CD4-positive, alpha-beta T cell (primary cell): Measurements from ENCODE around the gene RNF114. TPM values are rescaled to one million over a fixed set of nuclear protein-coding genes. Genes with fewer than 3 reads are reported as not detected.
A peak's percentile ranks its signal among the peaks of the same experiment; 100 is the strongest.

Source experiments
- ATAC-seq: fragments of 200-7000 bp; cut with Tn5 transposase; one replicate; pipeline ENCODE4 v1.10.0; 2022; ENCODE audit warnings: mild to moderate bottlenecking; ENCODE audit not compliant: poor library complexity
- CTCF ChIA-PET: fragments of 350-600 bp; sonication (Branson Sonifier 250); formaldehyde crosslinking; loops from one replicate; lab custom pipeline; 2021; ENCODE audit warnings: antibody characterized with exemption, inconsistent platforms; lab: Charles Lee
- POLR2A ChIA-PET: fragments of 350-600 bp; sonication (Branson Sonifier 250); formaldehyde crosslinking; loops from one replicate; lab custom pipeline; 2021; ENCODE audit warnings: antibody characterized with exemption, inconsistent platforms; lab: Charles Lee
- DNase-seq, 14 experiments: peaks; one replicate each; pipeline ENCODE4 v3.0.0-alpha.2; 2013 to 2020; ENCODE audit warnings: mixed read lengths in 2 of 14
- H3K27ac ChIP-seq, 2 donors: one replicate each; pipeline versions ENCODE4 v1.5.1 to v1.7.0; 2013; ENCODE audit warnings: low read length in 2 of 2, low read depth in 1 of 2, mild to moderate bottlenecking in 1 of 2
- H3K27me3 ChIP-seq, 2 experiments: 1 replicate in 1 of 2; 2 replicates in 1 of 2; pipeline versions ENCODE4 v1.6.1 to v1.7.0; 2013; ENCODE audit warnings: low read length in 2 of 2, control low read depth in 1 of 2, mild to moderate bottlenecking in 1 of 2, moderate library complexity in 1 of 2; ENCODE audit not compliant: insufficient read depth in 2 of 2, control insufficient read depth in 1 of 2
- H3K36me3 ChIP-seq: one replicate; pipeline ENCODE4 v1.6.1; 2013; ENCODE audit warnings: low read length, control low read depth; ENCODE audit not compliant: insufficient read depth
- H3K4me1 ChIP-seq: one replicate; pipeline ENCODE4 v1.6.1; 2013; ENCODE audit warnings: low read length, control low read depth; ENCODE audit not compliant: insufficient read depth
- H3K4me3 ChIP-seq: one replicate; pipeline ENCODE4 v1.5.1; 2013; ENCODE audit warnings: mild to moderate bottlenecking, low read length, moderate library complexity
- H3K9me3 ChIP-seq, 2 experiments: 1 replicate in 1 of 2; 2 replicates in 1 of 2; pipeline versions ENCODE4 v1.6.1 to v1.7.0; 2013; ENCODE audit warnings: low read length in 2 of 2, mild to moderate bottlenecking in 2 of 2, control low read depth in 1 of 2, moderate library complexity in 1 of 2; ENCODE audit not compliant: control insufficient read depth in 1 of 2, insufficient read depth in 1 of 2
- H3K27ac Mint-ChIP-seq: one replicate; pipeline ENCODE4 v1.8.0; 2020; ENCODE audit warnings: mixed read lengths
- H3K27me3 Mint-ChIP-seq: one replicate; pipeline ENCODE4 v1.8.0; 2021; ENCODE audit warnings: mixed read lengths
- H3K36me3 Mint-ChIP-seq: one replicate; pipeline ENCODE4 v1.8.0; 2021; ENCODE audit warnings: low read depth, mixed read lengths
- H3K4me1 Mint-ChIP-seq: one replicate; pipeline ENCODE4 v1.8.0; 2021; ENCODE audit warnings: low read depth, mixed read lengths
- H3K4me3 Mint-ChIP-seq: one replicate; pipeline ENCODE4 v1.8.0; 2020; ENCODE audit warnings: mild to moderate bottlenecking, mixed read lengths
- H3K9me3 Mint-ChIP-seq: one replicate; pipeline ENCODE4 v1.8.0; 2020; ENCODE audit warnings: mixed read lengths
- intact Hi-C, 2 experiments: fragments of 100-400 bp; cut with DNase I in 1 of 2; cut with micrococcal nuclease in 1 of 2; formaldehyde crosslinking; loops; one replicate each; pipeline versions ENCODE4 v1.15.1 to v1.9.0; 2023 to 2025; cut with DNase I, micrococcal nuclease
- total RNA-seq, 174 experiments: library from RNA in 2 of 174; stranded (reverse) in 2 of 174; gene quantifications; one replicate each; pipeline ENCODE4 v1.2.3 and lab custom pipeline; 2021 to 2026
- TF ChIP-seq, protein P1 (sequence below): fragments of 200-600 bp; IDR thresholded peaks from one replicate; pipeline ENCODE4 v1.8.0; 2022; ENCODE audit warnings: antibody characterized with exemption, mild to moderate bottlenecking

Gene RNF114
- total RNA-seq, 2 experiments from 2014 or later: 129 to 132 TPM

DNA sequence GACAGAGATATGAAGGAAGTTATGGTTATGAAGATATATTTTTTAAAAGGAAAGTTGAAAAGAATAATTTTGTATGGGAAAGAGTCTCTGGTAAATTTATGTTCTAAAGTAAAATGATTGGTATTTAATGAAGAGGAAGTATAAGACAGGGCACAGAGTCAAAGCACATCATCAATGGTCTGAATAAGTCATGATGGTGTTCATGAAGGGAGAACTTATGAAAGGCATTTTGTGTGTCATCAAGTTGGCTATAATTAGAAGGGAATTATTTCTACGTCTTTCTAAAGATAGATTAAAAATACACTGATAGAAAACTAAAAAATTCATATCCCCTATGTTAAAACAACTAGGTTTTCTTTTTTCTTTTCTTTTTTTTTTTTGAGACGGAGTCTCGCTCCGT lies 25.2 kb downstream of the RNF114 start:
- CTCF ChIA-PET: no interaction called here
- H3K4me3 Mint-ChIP-seq: no peak overlapping the region
- no peaks in the 10 kb centered on the region for H3K27me3 Mint-ChIP-seq
- H3K4me3 ChIP-seq: no peak overlapping the region
- ATAC-seq (no peak), DNase-seq (no peak)
- peaks cover 4% of the 10 kb centered on the region for H3K36me3 ChIP-seq
- POLR2A ChIA-PET: interaction anchor here (0.6 to 0.9 kb wide), 2 partner anchors 9 to 127 kb away, joined by 3 read pairs; no protein-coding TSS in a partner anchor
- TF ChIP-seq, protein P1, sequence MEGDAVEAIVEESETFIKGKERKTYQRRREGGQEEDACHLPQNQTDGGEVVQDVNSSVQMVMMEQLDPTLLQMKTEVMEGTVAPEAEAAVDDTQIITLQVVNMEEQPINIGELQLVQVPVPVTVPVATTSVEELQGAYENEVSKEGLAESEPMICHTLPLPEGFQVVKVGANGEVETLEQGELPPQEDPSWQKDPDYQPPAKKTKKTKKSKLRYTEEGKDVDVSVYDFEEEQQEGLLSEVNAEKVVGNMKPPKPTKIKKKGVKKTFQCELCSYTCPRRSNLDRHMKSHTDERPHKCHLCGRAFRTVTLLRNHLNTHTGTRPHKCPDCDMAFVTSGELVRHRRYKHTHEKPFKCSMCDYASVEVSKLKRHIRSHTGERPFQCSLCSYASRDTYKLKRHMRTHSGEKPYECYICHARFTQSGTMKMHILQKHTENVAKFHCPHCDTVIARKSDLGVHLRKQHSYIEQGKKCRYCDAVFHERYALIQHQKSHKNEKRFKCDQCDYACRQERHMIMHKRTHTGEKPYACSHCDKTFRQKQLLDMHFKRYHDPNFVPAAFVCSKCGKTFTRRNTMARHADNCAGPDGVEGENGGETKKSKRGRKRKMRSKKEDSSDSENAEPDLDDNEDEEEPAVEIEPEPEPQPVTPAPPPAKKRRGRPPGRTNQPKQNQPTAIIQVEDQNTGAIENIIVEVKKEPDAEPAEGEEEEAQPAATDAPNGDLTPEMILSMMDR: no peak
- intact Hi-C loops: no loop called here
- no peak overlapping the region for H3K27ac ChIP-seq
- H3K36me3 Mint-ChIP-seq: peaks cover 31% of the 10 kb centered on the region
- H3K9me3 Mint-ChIP-seq: no peaks in the 10 kb centered on the region
- H3K4me1 ChIP-seq: no peaks in the 10 kb centered on the region
- H3K27ac Mint-ChIP-seq: no peak overlapping the region
- no peaks in the 10 kb centered on the region for H3K27me3 ChIP-seq
- no peaks in the 10 kb centered on the region for H3K4me1 Mint-ChIP-seq
- no peaks in the 10 kb centered on the region for H3K9me3 ChIP-seq

DNA sequence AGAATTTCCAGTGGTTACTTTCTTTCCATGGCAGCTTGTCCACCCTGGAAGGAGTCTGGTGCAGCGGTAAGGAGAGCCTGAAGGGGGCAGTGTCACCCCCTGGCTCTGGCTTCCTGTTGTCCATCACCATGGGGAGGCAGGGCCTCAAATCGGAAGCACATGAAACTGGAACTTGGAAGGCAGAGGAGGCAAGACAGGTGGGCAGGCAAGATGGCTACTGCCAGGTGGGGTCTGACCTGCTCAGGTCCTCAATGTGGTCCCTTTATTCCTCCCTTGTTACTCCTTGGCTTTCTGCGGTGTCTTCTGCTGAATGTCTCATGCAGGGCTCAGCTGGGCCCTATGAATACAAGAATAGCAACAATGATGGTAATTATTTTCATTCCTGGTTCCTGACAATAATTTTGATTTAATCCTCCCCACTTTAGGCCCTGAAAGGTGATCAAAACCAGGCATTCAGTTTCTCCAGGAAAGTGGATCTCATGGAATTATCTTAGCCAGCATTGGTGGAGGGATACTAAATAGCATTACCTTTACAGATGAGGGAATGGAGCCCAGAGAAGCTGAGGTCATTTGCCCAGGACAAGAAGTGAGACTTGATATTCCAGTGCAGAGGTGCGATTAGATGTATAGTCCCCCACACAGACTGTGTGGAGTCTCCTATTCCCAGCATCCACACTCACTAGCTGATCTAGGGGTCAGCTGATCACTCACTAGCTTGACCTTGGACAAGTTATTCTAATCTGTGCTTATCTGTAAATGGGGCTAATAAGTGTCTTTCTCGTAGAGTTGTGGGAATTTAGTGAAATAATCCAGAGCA lies 29.0 kb downstream of the RNF114 start:
- intact Hi-C loops: no loop called here
- Mint-ChIP-seq H3K27me3 (no peaks in the 10 kb centered on the region), H3K4me1 (no peaks in the 10 kb centered on the region), H3K4me3 (no peak overlapping the region), H3K36me3 (peaks cover under 1% of the 10 kb centered on the region), H3K27ac (no peak overlapping the region), H3K9me3 (no peaks in the 10 kb centered on the region)
- TF ChIP-seq, protein P1: peak; percentile 39
- Histone ChIP-seq H3K4me1 (no peaks in the 10 kb centered on the region), H3K36me3 (no peaks in the 10 kb centered on the region), H3K4me3 (no peak overlapping the region), H3K27me3 (no peaks in the 10 kb centered on the region), H3K9me3 (no peaks in the 10 kb centered on the region), H3K27ac (no peak overlapping the region)
- CTCF ChIA-PET: no interaction called here
- POLR2A ChIA-PET: no interaction called here
- ATAC-seq (no peak), DNase-seq (peak in 3 of 14 experiments; percentile 8 to 45 (median 29))

DNA sequence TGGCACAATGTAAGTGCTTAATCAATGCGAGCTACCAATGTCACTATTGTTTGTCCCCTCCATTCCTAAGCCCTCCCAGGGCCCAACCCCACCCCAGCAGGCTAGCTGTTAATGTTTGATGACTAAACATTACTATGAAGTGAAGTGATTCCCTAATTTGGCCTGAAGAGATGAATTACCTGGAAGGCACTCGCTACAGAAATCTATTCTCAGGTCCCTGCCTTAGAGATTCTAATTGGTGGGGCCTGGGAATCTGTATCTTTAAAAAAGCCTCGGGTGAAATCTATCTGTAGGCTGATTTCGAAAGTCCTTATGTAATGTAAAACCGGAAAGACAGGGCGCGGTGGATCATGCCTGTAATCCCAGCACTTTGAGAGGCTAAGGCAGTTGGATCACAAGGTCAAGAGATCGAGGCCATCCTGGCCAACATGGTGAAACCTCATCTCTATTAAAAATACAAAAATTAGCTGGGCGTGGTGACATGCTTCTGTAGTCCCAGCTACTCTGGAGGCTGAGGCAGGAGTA lies 29.6 kb downstream of the RNF114 start:
- ChIA-PET POLR2A (no interaction called here), CTCF (no interaction called here)
- Histone ChIP-seq H3K4me1 (no peaks in the 10 kb centered on the region), H3K36me3 (no peaks in the 10 kb centered on the region), H3K9me3 (no peaks in the 10 kb centered on the region), H3K27me3 (no peaks in the 10 kb centered on the region), H3K4me3 (no peak overlapping the region), H3K27ac (no peak overlapping the region)
- Mint-ChIP-seq H3K4me1 (no peaks in the 10 kb centered on the region), H3K36me3 (no peaks in the 10 kb centered on the region), H3K27me3 (no peaks in the 10 kb centered on the region), H3K27ac (no peak overlapping the region), H3K4me3 (no peak overlapping the region), H3K9me3 (no peaks in the 10 kb centered on the region)
- intact Hi-C loops: no loop called here
- DNase-seq: no peak
- TF ChIP-seq, protein P1: no peak
- no peak for ATAC-seq
